BE2C (cell line): ENCODE data around the gene LRRC26.

Source experiments
- DNase-seq: peaks from one replicate; pipeline ENCODE4 v3.0.0-alpha.2; 2020
- H3K27me3 ChIP-seq: fragments of 250-450 bp; sonication (Bioruptor Pico); 2 replicates; pipeline ENCODE4 v1.5.1; 2020; ENCODE audit warnings: mild to moderate bottlenecking
- H3K36me3 ChIP-seq: fragments of 250-450 bp; sonication (Bioruptor Pico); 2 replicates; pipeline ENCODE4 v1.5.1; 2020; ENCODE audit warnings: mild to moderate bottlenecking
- H3K4me1 ChIP-seq: fragments of 250-450 bp; sonication (Bioruptor Pico); 2 replicates; pipeline ENCODE4 v1.5.1; 2020
- H3K4me3 ChIP-seq: 2 replicates; pipeline ENCODE4 v1.5.1; 2011; ENCODE audit warnings: low read depth, low read length
- H3K9me3 ChIP-seq: fragments of 250-450 bp; sonication (Bioruptor Pico); 2 replicates; pipeline ENCODE4 v1.5.1; 2020
- TF ChIP-seq, protein P1 (sequence below): IDR thresholded peaks from 2 replicates; pipeline ENCODE4 v1.5.1; 2012; ENCODE audit warnings: mild to moderate bottlenecking, low read depth, low read length

LRRC26 gene

DNA sequence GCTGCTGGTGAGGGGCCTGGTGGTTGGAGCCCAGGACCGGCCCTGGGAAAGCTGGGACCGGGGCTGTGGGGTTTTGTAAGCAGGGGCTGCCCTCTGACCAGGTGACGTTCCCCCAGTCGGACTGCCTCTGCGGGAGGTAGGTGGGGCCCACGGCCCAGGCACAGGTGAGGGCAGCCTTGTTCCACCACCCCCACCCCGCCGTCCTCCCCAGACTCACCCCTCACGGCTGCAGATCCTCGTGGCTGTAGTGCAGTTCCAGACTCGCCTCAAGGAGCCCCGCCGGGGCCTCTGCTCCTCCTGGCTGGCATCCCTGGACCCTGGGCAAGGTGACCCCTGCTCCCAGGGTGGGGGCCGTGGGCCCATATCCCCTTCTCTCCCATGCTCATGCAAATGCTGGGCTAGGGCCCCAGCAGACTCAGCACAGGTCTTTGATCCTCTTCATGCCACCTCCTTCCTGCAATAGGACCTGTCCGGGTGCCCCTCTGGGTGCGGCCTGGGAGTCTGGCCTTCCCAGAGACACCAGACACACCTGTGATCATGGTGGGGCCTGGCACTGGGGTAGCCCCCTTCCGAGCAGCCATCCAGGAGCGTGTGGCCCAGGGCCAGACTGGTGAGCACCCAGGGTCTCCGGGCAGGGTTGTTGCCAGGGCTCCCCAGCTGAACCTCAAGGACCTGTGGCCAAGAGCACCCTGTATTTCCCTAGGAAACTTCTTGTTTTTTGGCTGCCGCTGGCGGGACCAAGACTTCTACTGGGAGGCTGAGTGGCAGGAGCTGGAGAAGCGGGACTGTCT is 45.5 kb upstream of the LRRC26 start:
- no peaks in the 10 kb centered on the region for H3K27me3 ChIP-seq
- DNase-seq = no peak
- no peak overlapping the region for H3K4me3 ChIP-seq
- TF ChIP-seq, protein P1, sequence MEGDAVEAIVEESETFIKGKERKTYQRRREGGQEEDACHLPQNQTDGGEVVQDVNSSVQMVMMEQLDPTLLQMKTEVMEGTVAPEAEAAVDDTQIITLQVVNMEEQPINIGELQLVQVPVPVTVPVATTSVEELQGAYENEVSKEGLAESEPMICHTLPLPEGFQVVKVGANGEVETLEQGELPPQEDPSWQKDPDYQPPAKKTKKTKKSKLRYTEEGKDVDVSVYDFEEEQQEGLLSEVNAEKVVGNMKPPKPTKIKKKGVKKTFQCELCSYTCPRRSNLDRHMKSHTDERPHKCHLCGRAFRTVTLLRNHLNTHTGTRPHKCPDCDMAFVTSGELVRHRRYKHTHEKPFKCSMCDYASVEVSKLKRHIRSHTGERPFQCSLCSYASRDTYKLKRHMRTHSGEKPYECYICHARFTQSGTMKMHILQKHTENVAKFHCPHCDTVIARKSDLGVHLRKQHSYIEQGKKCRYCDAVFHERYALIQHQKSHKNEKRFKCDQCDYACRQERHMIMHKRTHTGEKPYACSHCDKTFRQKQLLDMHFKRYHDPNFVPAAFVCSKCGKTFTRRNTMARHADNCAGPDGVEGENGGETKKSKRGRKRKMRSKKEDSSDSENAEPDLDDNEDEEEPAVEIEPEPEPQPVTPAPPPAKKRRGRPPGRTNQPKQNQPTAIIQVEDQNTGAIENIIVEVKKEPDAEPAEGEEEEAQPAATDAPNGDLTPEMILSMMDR = no peak
- H3K4me1 ChIP-seq = peaks cover 13% of the 10 kb centered on the region
- H3K9me3 ChIP-seq = no peaks in the 10 kb centered on the region
- H3K36me3 ChIP-seq = no peaks in the 10 kb centered on the region

DNA sequence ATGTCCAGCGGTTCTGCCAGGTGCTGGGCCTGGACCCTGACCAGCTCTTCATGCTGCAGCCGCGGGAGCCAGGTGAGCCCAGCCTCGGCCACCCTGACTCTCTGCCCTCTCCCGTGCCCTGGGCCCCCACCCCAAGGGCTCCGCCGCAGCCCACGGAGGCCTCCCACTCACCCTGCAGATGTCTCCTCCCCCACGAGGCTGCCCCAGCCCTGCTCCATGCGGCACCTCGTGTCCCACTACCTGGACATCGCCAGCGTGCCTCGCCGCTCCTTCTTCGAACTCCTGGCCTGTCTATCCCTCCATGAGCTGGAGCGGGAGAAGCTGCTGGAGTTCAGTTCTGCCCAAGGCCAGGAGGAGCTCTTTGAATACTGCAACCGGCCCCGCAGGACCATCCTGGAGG is 44.8 kb upstream of the LRRC26 start:
- Histone ChIP-seq H3K27me3 (no peaks in the 10 kb centered on the region), H3K4me3 (no peak overlapping the region), H3K36me3 (no peaks in the 10 kb centered on the region), H3K9me3 (no peaks in the 10 kb centered on the region), H3K4me1 (peaks cover 13% of the 10 kb centered on the region)
- DNase-seq = no peak
- TF ChIP-seq, protein P1 = no peak

DNA sequence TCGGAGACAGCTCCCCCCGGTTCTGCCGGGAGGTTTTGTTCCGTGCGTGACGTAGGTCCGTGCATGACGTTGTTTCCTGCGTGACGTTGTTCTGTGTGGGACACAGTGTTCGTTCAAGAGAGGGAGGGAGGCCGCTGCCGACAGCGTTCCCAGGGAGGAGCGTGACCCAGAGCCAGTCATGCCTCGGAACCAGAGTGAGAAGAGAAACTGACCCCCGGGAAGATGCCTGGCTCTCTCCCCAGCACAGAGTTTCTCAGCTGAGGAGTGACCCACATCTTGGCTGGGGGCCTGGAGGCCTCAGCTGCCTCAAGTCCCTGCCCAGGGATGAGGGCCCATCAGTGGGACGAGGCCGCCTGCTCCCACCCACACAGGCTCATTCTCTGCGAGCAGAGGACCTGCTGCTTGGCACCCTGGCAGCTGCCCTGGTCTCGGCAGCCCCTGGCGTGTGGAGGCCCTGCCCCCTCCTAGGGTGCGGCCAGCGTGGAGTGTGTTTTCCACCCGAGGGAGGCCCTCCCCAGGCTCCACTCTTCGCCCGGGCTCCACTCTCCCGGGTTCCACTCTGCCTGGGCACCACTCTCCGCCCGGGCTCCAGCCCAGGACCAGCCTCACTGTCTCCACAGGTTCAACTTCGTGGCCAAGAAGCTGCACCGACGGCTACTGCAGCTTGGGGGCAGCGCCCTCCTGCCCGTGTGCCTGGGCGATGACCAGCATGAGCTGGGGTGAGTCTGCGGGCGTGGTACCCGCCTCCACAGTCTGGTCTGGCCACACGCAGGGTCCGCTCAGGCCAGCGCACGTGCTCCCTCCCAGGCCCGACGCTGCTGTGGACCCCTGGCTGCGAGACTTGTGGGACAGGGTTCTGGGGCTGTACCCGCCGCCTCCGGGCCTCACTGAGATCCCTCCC is 43.6 kb upstream of the LRRC26 start:
- TF ChIP-seq, protein P1 = peak; percentile 43
- no peaks in the 10 kb centered on the region for H3K9me3 ChIP-seq
- H3K4me1 ChIP-seq = peaks cover 10% of the 10 kb centered on the region
- no peak for DNase-seq
- no peaks in the 10 kb centered on the region for H3K27me3 ChIP-seq
- no peaks in the 10 kb centered on the region for H3K36me3 ChIP-seq
- H3K4me3 ChIP-seq = no peak overlapping the region

DNA sequence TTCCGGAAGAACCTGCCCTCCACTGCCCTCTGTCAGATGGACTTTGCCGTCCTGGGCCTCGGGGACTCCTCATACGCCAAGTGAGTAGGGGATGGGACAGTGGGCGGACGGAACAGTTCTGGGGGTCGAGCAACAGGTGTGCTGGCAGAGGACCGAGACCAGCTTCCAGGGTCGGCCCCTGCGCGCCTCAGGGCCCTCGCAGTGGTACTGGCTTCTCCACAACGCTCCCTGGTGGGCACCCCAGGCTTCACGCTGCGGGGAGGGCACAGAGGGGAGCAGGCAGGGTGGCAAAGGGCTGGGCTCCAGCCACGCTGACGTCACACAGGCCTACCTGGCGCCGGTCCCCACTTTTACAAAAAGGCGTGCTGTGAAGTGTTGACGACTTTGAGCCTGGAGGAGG is 42.7 kb upstream of the LRRC26 start:
- H3K27me3 ChIP-seq = no peaks in the 10 kb centered on the region
- TF ChIP-seq, protein P1 = peak; percentile 28

DNA sequence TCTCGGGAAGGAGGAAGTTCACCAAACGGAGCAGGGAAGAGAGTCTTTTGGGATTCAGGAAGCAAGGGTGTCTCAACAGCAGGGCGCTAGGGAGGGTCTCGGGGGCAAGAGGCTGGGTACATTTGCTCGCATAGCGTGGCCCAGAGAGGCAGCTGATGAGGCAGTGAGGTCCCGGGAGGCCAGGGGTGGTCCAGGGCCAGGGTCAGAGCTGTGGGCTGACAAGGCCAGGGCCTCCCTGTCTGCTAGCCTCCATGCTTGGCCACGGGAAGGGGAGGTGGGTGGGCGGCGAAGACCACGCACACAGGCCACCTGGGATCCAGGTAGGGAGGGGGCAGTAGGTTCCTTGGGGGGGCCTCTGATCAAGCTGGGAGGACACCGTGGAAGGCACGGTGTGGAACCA is 41.7 kb upstream of the LRRC26 start:
- H3K36me3 ChIP-seq = no peaks in the 10 kb centered on the region

More for the DNA sequence above, 42.7 kb upstream of the LRRC26 start:
- Histone ChIP-seq H3K4me3 (no peak overlapping the region), H3K9me3 (no peaks in the 10 kb centered on the region), H3K4me1 (peaks cover 1% of the 10 kb centered on the region), H3K36me3 (no peaks in the 10 kb centered on the region)
- DNase-seq = no peak

More for the DNA sequence above, 41.7 kb upstream of the LRRC26 start:
- TF ChIP-seq, protein P1 = no peak
- Histone ChIP-seq H3K4me3 (no peak overlapping the region), H3K27me3 (no peaks in the 10 kb centered on the region), H3K9me3 (no peaks in the 10 kb centered on the region), H3K4me1 (no peaks in the 10 kb centered on the region; the same call in 1 of the 2 replicates)
- no peak for DNase-seq
